ENCODE data around the gene NUDCD2. TPM values are rescaled to one million over a fixed set of nuclear protein-coding genes. Genes with fewer than 3 reads are reported as not detected.

Gene NUDCD2
- total RNA-seq, 2 experiments from 2014 or later = 46.4 to 48.6 TPM

- ChIA-PET POLR2A (interaction anchor here (1.0 to 8.4 kb wide), 2 partner anchors 42 to 55 kb away, joined by 3 to 235 read pairs; partner anchors contain the start of genes HMMR and NUDCD2), CTCF (interaction anchor here (0.6 to 3.8 kb wide), 4 partner anchors 13 to 93 kb away, joined by 3 to 47 read pairs (median 15); partner anchors contain the start of genes HMMR and NUDCD2)
- Mint-ChIP-seq H3K27ac (peak overlapping the region; percentile 100), H3K4me3 (peak overlapping the region; percentile 95), H3K4me1 (ENCODE audit: low read depth) (peaks cover 10% of the 10 kb centered on the region), H3K9me3 (no peaks in the 10 kb centered on the region), H3K27me3 (no peaks in the 10 kb centered on the region), H3K36me3 (peaks cover 21% of the 10 kb centered on the region)
- no peak for DNase-seq
- intact Hi-C loops (cut with micrococcal nuclease) = no loop called here
Observed at GRCh38 chr5:163502521-163502920, 42.6 kb upstream of the NUDCD2 start.

GRCh38 chr5:163498886-163499285 lies 39.0 kb upstream of the NUDCD2 start:
- H3K4me1 Mint-ChIP-seq (ENCODE audit: low read depth) = peaks cover 9% of the 10 kb centered on the region
- H3K27me3 Mint-ChIP-seq = no peaks in the 10 kb centered on the region
- ChIA-PET CTCF (interaction anchor here (1.2 kb wide), 1 partner anchor 91 kb away, joined by 3 read pairs; no protein-coding TSS in a partner anchor), POLR2A (no interaction called here)
- H3K36me3 Mint-ChIP-seq = no peaks in the 10 kb centered on the region
- no peaks in the 10 kb centered on the region for H3K9me3 Mint-ChIP-seq
- no peak overlapping the region for H3K4me3 Mint-ChIP-seq
- DNase-seq = no peak
- H3K27ac Mint-ChIP-seq = no peak overlapping the region
- intact Hi-C loops (cut with micrococcal nuclease) = no loop called here

- H3K27ac Mint-ChIP-seq = no peak overlapping the region
- no peak for DNase-seq
- peaks cover 8% of the 10 kb centered on the region for H3K36me3 Mint-ChIP-seq
- H3K27me3 Mint-ChIP-seq = no peaks in the 10 kb centered on the region
- no peaks in the 10 kb centered on the region for H3K9me3 Mint-ChIP-seq
- H3K4me3 Mint-ChIP-seq = no peak overlapping the region
- ChIA-PET CTCF (no interaction called here), POLR2A (interaction anchor here (0.6 kb wide), 1 partner anchor 34 kb away, joined by 3 read pairs; no protein-coding TSS in a partner anchor)
- intact Hi-C loops (cut with micrococcal nuclease) = no loop called here
- H3K4me1 Mint-ChIP-seq (ENCODE audit: low read depth) = peaks cover under 1% of the 10 kb centered on the region
Observed at GRCh38 chr5:163497315-163497714, 37.4 kb upstream of the NUDCD2 start.

- CTCF ChIA-PET = interaction anchor here (1.4 kb wide), 1 partner anchor 22 kb away, joined by 6 read pairs; no protein-coding TSS in a partner anchor
- peaks cover 10% of the 10 kb centered on the region for H3K36me3 Mint-ChIP-seq
- no peaks in the 10 kb centered on the region for H3K27me3 Mint-ChIP-seq
- intact Hi-C loops (cut with micrococcal nuclease) = no loop called here
- no peak overlapping the region for H3K4me3 Mint-ChIP-seq
- no peaks in the 10 kb centered on the region for H3K4me1 Mint-ChIP-seq (ENCODE audit: low read depth)
- H3K27ac Mint-ChIP-seq = no peak overlapping the region
- DNase-seq = no peak
- POLR2A ChIA-PET = no interaction called here
- H3K9me3 Mint-ChIP-seq = no peaks in the 10 kb centered on the region
Observed at GRCh38 chr5:163496286-163496685, 36.4 kb upstream of the NUDCD2 start.

GRCh38 chr5:163489745-163490075 lies 29.8 kb upstream of the NUDCD2 start:
- ChIA-PET POLR2A (interaction anchor here (1.2 kb wide), 1 partner anchor 15 kb away, joined by 5 read pairs; no protein-coding TSS in a partner anchor), CTCF (interaction anchor here (1.2 to 1.4 kb wide), 2 partner anchors 15 to 1015 kb away, joined by 3 to 5 read pairs; no protein-coding TSS in a partner anchor)
- H3K9me3 Mint-ChIP-seq = no peaks in the 10 kb centered on the region
- H3K4me3 Mint-ChIP-seq = no peak overlapping the region
- peaks cover 37% of the 10 kb centered on the region for H3K36me3 Mint-ChIP-seq
- intact Hi-C loops (cut with micrococcal nuclease) = no loop called here
- DNase-seq = no peak
- no peak overlapping the region for H3K27ac Mint-ChIP-seq
- H3K27me3 Mint-ChIP-seq = no peaks in the 10 kb centered on the region
- H3K4me1 Mint-ChIP-seq (ENCODE audit: low read depth) = no peaks in the 10 kb centered on the region

GRCh38 chr5:163489055-163489744 lies 29.3 kb upstream of the NUDCD2 start:
- Mint-ChIP-seq H3K27ac (no peak overlapping the region), H3K27me3 (no peaks in the 10 kb centered on the region), H3K9me3 (no peaks in the 10 kb centered on the region), H3K4me3 (no peak overlapping the region), H3K4me1 (ENCODE audit: low read depth) (no peaks in the 10 kb centered on the region), H3K36me3 (peaks cover 41% of the 10 kb centered on the region)
- no peak for DNase-seq
- intact Hi-C loops (cut with micrococcal nuclease) = no loop called here
- POLR2A ChIA-PET = interaction anchor here (1.2 kb wide), 1 partner anchor 16 kb away, joined by 5 read pairs; no protein-coding TSS in a partner anchor
- CTCF ChIA-PET = interaction anchor here (0.7 to 1.4 kb wide), 5 partner anchors 11 to 1015 kb away, joined by 3 to 5 read pairs (median 3); partner anchors contain the start of gene MAT2B

GRCh38 chr5:163478982-163479271 lies 19.0 kb upstream of the NUDCD2 start:
- intact Hi-C loops (cut with micrococcal nuclease) = no loop called here
- no peaks in the 10 kb centered on the region for H3K27me3 Mint-ChIP-seq
- POLR2A ChIA-PET = no interaction called here
- H3K36me3 Mint-ChIP-seq = peaks cover 54% of the 10 kb centered on the region
- H3K27ac Mint-ChIP-seq = no peak overlapping the region
- no peak for DNase-seq
- no peak overlapping the region for H3K4me3 Mint-ChIP-seq
- no peaks in the 10 kb centered on the region for H3K9me3 Mint-ChIP-seq
- CTCF ChIA-PET = interaction anchor here (1.1 kb wide), 1 partner anchor 71 kb away, joined by 3 read pairs; no protein-coding TSS in a partner anchor
- H3K4me1 Mint-ChIP-seq (ENCODE audit: low read depth) = peaks cover 10% of the 10 kb centered on the region

GRCh38 chr5:163478126-163478981 lies 18.5 kb upstream of the NUDCD2 start:
- H3K27ac Mint-ChIP-seq = peak overlapping the region; percentile 46
- ChIA-PET CTCF (interaction anchor here (0.6 to 1.1 kb wide), 2 partner anchors 70 to 175 kb away, joined by 3 read pairs; no protein-coding TSS in a partner anchor), POLR2A (interaction anchor here (0.6 kb wide), 1 partner anchor 18 kb away, joined by 3 read pairs; the partner anchor contains the start of genes HMMR and NUDCD2)
- intact Hi-C loops (cut with micrococcal nuclease) = no loop called here
- peaks cover 54% of the 10 kb centered on the region for H3K36me3 Mint-ChIP-seq
- no peak for DNase-seq
- H3K4me1 Mint-ChIP-seq (ENCODE audit: low read depth) = peaks cover 10% of the 10 kb centered on the region
- H3K9me3 Mint-ChIP-seq = no peaks in the 10 kb centered on the region
- no peaks in the 10 kb centered on the region for H3K27me3 Mint-ChIP-seq
- H3K4me3 Mint-ChIP-seq = no peak overlapping the region

- Mint-ChIP-seq H3K27me3 (no peaks in the 10 kb centered on the region), H3K27ac (no peak overlapping the region), H3K4me1 (ENCODE audit: low read depth) (peaks cover 10% of the 10 kb centered on the region), H3K4me3 (no peak overlapping the region), H3K36me3 (peaks cover 59% of the 10 kb centered on the region), H3K9me3 (no peaks in the 10 kb centered on the region)
- no peak for DNase-seq
- CTCF ChIA-PET = interaction anchor here (1.3 to 3.8 kb wide), 3 partner anchors 14 to 1029 kb away, joined by 3 to 27 read pairs (median 5); no protein-coding TSS in a partner anchor
- intact Hi-C loops (cut with micrococcal nuclease) = no loop called here
- POLR2A ChIA-PET = no interaction called here
Observed at GRCh38 chr5:163475411-163475810, 15.5 kb upstream of the NUDCD2 start.

GRCh38 chr5:163473635-163474243 lies 13.8 kb upstream of the NUDCD2 start:
- Mint-ChIP-seq H3K27me3 (no peaks in the 10 kb centered on the region), H3K9me3 (no peaks in the 10 kb centered on the region), H3K4me1 (ENCODE audit: low read depth) (peaks cover 6% of the 10 kb centered on the region), H3K27ac (no peak overlapping the region), H3K4me3 (no peak overlapping the region), H3K36me3 (peaks cover 58% of the 10 kb centered on the region)
- DNase-seq = no peak
- intact Hi-C loops (cut with micrococcal nuclease) = loop anchor here (1.0 to 2.0 kb wide), 2 partner anchors 30 to 219 kb away; no protein-coding TSS in a partner anchor
- ChIA-PET POLR2A (no interaction called here), CTCF (interaction anchor here (0.7 to 3.8 kb wide), 11 partner anchors 9 to 92 kb away, joined by 3 to 27 read pairs (median 3); partner anchors contain the start of gene HMMR)

GRCh38 chr5:163467682-163468081 lies 7.8 kb upstream of the NUDCD2 start:
- intact Hi-C loops (cut with micrococcal nuclease) = no loop called here
- POLR2A ChIA-PET = interaction anchor here (0.6 kb wide), 1 partner anchor 30 kb away, joined by 3 read pairs; no protein-coding TSS in a partner anchor
- Mint-ChIP-seq H3K36me3 (peaks cover 44% of the 10 kb centered on the region), H3K9me3 (no peaks in the 10 kb centered on the region), H3K27ac (no peak overlapping the region), H3K27me3 (no peaks in the 10 kb centered on the region), H3K4me1 (ENCODE audit: low read depth) (peaks cover 15% of the 10 kb centered on the region), H3K4me3 (no peak overlapping the region)
- CTCF ChIA-PET = interaction anchor here (1.4 kb wide), 1 partner anchor 38 kb away, joined by 4 read pairs; the partner anchor contains the start of gene MAT2B
- DNase-seq = no peak

Measured in activated CD4-positive, alpha-beta memory T cell treated with anti-CD3 and anti-CD28 coated beads for 36 hours (primary cell).